Ovary (tissue), 9 donors: ENCODE measurements around the gene FIBCD1. TPM values are rescaled to one million over a fixed set of nuclear protein-coding genes. Genes with fewer than 3 reads are reported as not detected.

Source experiments
- DNase-seq, 5 donors: peaks; one replicate each; pipeline ENCODE4 v3.0.0-alpha.2; 2019 to 2020
- H3K27ac ChIP-seq, 2 donors: fragments of 200-600 bp; one replicate each; pipeline versions ENCODE4 v1.5.1 to v1.8.0; 2019 to 2022
- H3K27me3 ChIP-seq: fragments of 200-600 bp; one replicate; pipeline ENCODE4 v1.8.0; 2022
- H3K36me3 ChIP-seq: fragments of 200-600 bp; sonication (generic); one replicate; pipeline ENCODE4 v1.5.1; 2019
- H3K4me1 ChIP-seq: one replicate; pipeline ENCODE4 v1.8.1; 2013; ENCODE audit warnings: mild to moderate bottlenecking, moderate library complexity; ENCODE audit not compliant: insufficient read depth
- H3K4me3 ChIP-seq: fragments of 200-600 bp; sonication (generic); one replicate; pipeline ENCODE4 v1.5.1; 2017
- H3K9me3 ChIP-seq, 2 donors: fragments of 200-600 bp in 1 of 2; sonication (generic) in 1 of 2; one replicate each; pipeline versions ENCODE4 v1.5.1 to v1.8.1; 2013 to 2019; ENCODE audit warnings: mild to moderate bottlenecking in 1 of 2, moderate library complexity in 1 of 2
- CTCF ChIP-seq, 3 donors: fragments of 450-650 bp in 2 of 3; fragments of 200-600 bp in 1 of 3; IDR thresholded peaks; one replicate each; pipeline versions ENCODE4 v1.5.1 to v1.8.0; 2016 to 2022; ENCODE audit warnings: antibody characterized with exemption in 3 of 3, mild to moderate bottlenecking in 1 of 3
- EP300 ChIP-seq: sonication (generic); formaldehyde crosslinking; IDR thresholded peaks from one replicate; pipeline ENCODE4 v1.6.1; 2017; ENCODE audit warnings: antibody characterized with exemption
- POLR2A ChIP-seq: fragments of 450-650 bp; IDR thresholded peaks from one replicate; pipeline ENCODE4 v1.6.1; 2017; ENCODE audit warnings: antibody characterized with exemption, mild to moderate bottlenecking, moderate library complexity
- WGBS, 3 donors: extraction: QIAGEN DNeasy Blood & Tissue Kit in 1 of 3; methylation state at CpG; one replicate each; pipeline versions ENCODE4 v1.1.5 to v1.1.7; 2013 to 2017; 5-methylcytosine and 5-hydroxymethylcytosine counted together
- intact Hi-C, 4 donors: fragments of 100-400 bp; cut with DNase I; formaldehyde crosslinking; loops; one replicate each; pipeline versions ENCODE4 v1.11.0 to v1.15.1; 2022 to 2023
- polyA plus RNA-seq, 2 donors: library from polyadenylated mRNA; stranded (reverse); fragments of 200-250 nt in 1 of 2; fragments of 350-450 nt in 1 of 2; fragmentation: Illumina TruSeq in 1 of 2; extraction: RNeasy Lipid Tissue Mini Kit (QIAGEN cat#74804) in 1 of 2; gene quantifications; one replicate each; pipeline ENCODE4 v1.2.3, GENCODE V29; 2013 to 2014
- total RNA-seq, 7 donors: library from RNA; depleted of rRNA in 2 of 7; stranded (reverse); fragments of >200 nt in 2 of 7; fragmentation: NEBNext Ultra II Directional in 3 of 7; extraction: Animal tissue kit (Norgen Biotek cat#: 25700) in 3 of 7; gene quantifications; one replicate each; pipeline versions ENCODE4 v1.1.0 to v1.2.4, GENCODE V29; 2016 to 2023
- donor health status: DM: no; HTN: no; CAD: no; lungs with moderate emphysema.
- donor health status: DM: no; HTN: no; CAD: no.
- donor health status: Bipolar disorder and iron deficiency.
- donor health status: DM: yes; HTN: yes; CAD: no.
- donor health status: DM: no; HTN: no; CAD: no.
- donor health status: DM: yes; HTN: yes; CAD: no.

Gene FIBCD1
- total and polyA plus RNA-seq, 9 donors: 0.06 to 0.45 (median 0.12) TPM; not detected in 3

DNA sequence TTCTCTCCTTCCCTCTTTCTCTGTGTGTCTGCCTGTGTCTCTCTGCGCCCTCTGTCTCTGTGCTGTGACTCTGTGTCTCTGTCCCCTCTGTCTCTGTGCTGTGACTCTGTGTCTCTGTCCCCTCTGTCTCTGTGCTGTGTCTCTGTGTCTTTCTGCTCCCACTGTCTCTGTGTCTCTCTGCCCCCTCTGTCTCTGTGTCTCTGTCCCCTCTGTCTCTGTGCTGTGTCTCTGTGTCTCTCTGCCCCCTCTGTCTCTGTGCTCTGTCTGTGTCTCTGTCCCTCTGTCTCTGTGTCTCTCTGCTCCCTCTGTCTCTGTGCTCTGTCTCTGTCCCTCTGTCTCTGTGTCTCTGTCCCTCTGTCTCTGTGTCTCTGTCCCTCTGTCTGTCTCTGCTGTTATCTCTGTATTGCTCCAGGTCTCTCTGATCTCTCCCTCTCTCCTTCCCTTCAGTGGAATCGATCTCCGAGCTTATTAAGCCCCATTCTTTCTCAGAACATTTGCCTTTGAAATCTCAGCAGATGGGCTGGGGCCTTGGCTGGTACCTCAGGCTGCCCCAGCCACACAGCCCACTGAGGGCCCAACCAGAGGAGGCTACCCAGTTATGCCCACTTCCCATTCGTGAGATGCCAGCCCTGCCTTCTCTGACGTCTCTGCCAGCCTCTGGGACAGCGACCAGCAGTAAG is 33.4 kb upstream of the FIBCD1 start:
- no peaks in the 10 kb centered on the region for H3K27me3 ChIP-seq
- H3K4me3 ChIP-seq: no peak overlapping the region
- H3K36me3 ChIP-seq: no peaks in the 10 kb centered on the region
- H3K4me1 ChIP-seq: no peaks in the 10 kb centered on the region
- TF ChIP-seq EP300: no peak
- no peak for TF ChIP-seq POLR2A
- no peak for TF ChIP-seq CTCF (IDR thresholded peaks at IDR 0.05)
- H3K27ac ChIP-seq: no peak overlapping the region
- no peak for DNase-seq
- intact Hi-C loops: no loop called here
- no peaks in the 10 kb centered on the region for H3K9me3 ChIP-seq
- WGBS, 3 donors: 58 to 68% (median 61%) methylated on average over 6 of the region's 6 CpGs

DNA sequence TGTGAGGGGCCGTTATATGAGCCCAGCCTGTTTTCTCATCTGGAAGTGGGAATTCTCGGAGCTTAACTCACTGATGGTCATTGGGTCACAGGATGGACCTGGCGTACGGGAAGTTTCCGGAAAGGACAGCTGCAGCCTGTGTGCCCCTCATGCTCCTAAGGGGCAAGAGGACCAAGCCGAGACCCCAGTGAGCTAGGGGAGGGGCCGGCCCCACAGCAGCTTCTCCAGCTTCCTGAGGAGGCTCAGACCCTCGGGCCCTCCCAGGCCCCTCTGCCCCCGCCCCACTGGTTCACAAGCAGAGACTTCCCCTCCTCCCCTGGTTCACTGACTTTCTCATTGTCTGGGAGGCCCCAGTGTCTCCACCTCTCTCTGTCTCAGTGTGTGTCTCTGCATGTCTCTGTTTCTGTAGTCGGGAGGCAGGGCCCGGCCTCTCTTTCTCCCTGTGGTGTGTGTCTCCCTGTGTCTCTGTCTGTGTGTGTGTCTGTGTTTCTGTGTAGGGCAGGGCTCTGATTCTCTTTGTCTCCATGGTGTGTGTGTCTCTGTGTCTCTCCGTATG is 32.3 kb upstream of the FIBCD1 start:
- no peak overlapping the region for H3K27ac ChIP-seq
- intact Hi-C loops: no loop called here
- no peaks in the 10 kb centered on the region for H3K4me1 ChIP-seq
- H3K9me3 ChIP-seq: no peaks in the 10 kb centered on the region
- no peak overlapping the region for H3K4me3 ChIP-seq
- no peaks in the 10 kb centered on the region for H3K27me3 ChIP-seq
- 59 to 66% (median 59%) methylated on average over 12 of the region's 12 CpGs for WGBS, 3 donors
- H3K36me3 ChIP-seq: no peaks in the 10 kb centered on the region
- TF ChIP-seq POLR2A: no peak
- no peak for TF ChIP-seq EP300
- no peak for TF ChIP-seq CTCF (IDR thresholded peaks at IDR 0.05)
- no peak for DNase-seq

- no peak for DNase-seq
- no peak overlapping the region for H3K27ac ChIP-seq
- intact Hi-C loops: no loop called here
- H3K9me3 ChIP-seq: no peaks in the 10 kb centered on the region
- no peaks in the 10 kb centered on the region for H3K4me1 ChIP-seq
- TF ChIP-seq POLR2A: no peak
- no peak for TF ChIP-seq EP300
- no peak for TF ChIP-seq CTCF (IDR thresholded peaks at IDR 0.05)
- H3K27me3 ChIP-seq: no peaks in the 10 kb centered on the region
- WGBS, 3 donors: 68 to 72% (median 68%) methylated on average over 3 of the region's 3 CpGs
- no peak overlapping the region for H3K4me3 ChIP-seq
- H3K36me3 ChIP-seq: no peaks in the 10 kb centered on the region
Measured at GRCh38 chr9:130970855-130971254, 31.8 kb upstream of the FIBCD1 start.

DNA sequence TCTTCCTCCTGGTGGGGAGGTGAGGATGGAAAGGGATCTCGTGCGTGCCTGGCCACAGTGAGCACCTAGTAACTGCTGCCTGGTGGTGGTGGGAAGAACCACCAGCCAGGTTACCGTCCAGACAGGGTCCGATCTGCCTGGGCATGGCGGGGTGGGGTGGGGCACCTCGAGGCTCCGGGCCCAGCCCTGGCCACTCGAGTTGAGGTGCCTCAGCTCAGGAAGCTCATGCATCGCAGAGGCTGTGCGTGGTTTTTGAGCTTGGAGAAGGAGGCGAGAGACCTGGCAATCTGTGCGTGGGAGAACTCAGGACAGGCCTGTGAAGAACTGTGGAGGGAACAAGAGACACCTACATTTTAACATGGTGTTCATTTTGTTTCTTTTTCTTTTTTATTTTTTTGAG is 31.0 kb upstream of the FIBCD1 start:
- H3K36me3 ChIP-seq: no peaks in the 10 kb centered on the region
- no peaks in the 10 kb centered on the region for H3K27me3 ChIP-seq
- H3K27ac ChIP-seq: no peak overlapping the region
- no peak for DNase-seq
- no peak overlapping the region for H3K4me3 ChIP-seq
- WGBS, 3 donors: 83 to 89% (median 87%) methylated on average over 12 of the region's 12 CpGs
- no peaks in the 10 kb centered on the region for H3K4me1 ChIP-seq
- intact Hi-C loops: no loop called here
- H3K9me3 ChIP-seq: no peaks in the 10 kb centered on the region
- no peak for TF ChIP-seq EP300
- TF ChIP-seq CTCF (IDR thresholded peaks at IDR 0.05): no peak
- TF ChIP-seq POLR2A: no peak
